Skeletal muscle satellite cell (primary cell): ENCODE measurements around the gene ITK.

Experiments
- H3K27me3 ChIP-seq: 2 replicates; pipeline ENCODE4 v1.7.0; 2013; ENCODE audit warnings: low read length; ENCODE audit not compliant: control insufficient read depth, insufficient read depth
- H3K36me3 ChIP-seq: 2 replicates; pipeline ENCODE4 v1.7.0; 2013; ENCODE audit warnings: mild to moderate bottlenecking, control low read depth, low read length; ENCODE audit not compliant: insufficient read depth
- H3K4me1 ChIP-seq: 2 replicates; pipeline ENCODE4 v1.7.0; 2013; ENCODE audit warnings: low read length; ENCODE audit not compliant: control insufficient read depth, insufficient read depth
- H3K4me2 ChIP-seq: 2 replicates; pipeline ENCODE4 v1.7.0; 2013; ENCODE audit warnings: mild to moderate bottlenecking, low read length
- H3K4me3 ChIP-seq: 2 replicates; pipeline ENCODE4 v1.7.0; 2013; ENCODE audit warnings: low read length
- H3K9ac ChIP-seq: 2 replicates; pipeline ENCODE4 v1.7.0; 2013; ENCODE audit warnings: mild to moderate bottlenecking, low read depth, low read length, moderate library complexity
- H3K9me3 ChIP-seq: replicated peaks from 2 replicates; pipeline ENCODE4 v1.7.0; 2013; ENCODE audit warnings: mild to moderate bottlenecking, control low read depth, low read length

The ITK gene

DNA sequence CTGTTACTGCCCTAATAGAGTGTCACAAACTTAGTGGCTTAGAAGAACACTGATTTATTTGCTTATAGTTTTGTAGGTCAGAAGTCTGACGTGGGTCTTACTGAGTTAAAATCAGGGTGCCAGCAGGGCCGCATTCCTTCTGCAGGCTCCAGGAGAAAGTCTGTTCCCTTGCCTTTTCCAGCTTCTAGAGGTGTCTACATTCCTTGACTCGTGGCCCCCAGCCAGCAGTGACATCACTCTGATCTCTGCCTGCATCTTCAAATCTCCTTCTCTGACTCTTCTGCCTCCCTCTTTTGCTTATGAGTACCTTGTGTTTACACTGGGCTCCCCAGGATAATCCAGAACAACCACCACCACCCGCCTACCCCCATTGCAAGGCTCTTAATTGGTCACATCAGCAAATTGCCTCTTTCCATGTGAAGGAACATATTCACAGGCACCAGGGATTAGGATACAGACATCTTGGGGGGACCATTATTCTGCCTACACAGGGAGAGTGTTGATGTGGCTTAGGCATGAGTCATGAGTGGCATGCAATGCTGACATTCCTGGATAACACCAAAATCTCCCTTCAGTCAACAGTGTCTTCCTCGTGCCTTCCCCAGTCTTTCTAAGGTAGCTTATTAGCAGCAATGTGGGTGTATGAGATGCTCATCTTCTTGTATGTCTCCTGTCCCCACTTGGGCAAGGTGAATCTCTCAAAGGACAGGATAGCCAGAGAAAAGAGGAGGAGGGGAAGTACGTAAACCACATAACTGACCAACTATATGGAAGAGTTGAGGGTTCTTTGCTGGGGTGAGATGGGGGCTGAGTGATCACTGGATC is 109.7 kb downstream of the ITK start:
- Histone ChIP-seq H3K4me1 (peaks cover 13% of the 10 kb centered on the region), H3K4me3 (no peak overlapping the region), H3K9me3 (no peaks in the 10 kb centered on the region), H3K4me2 (no peak overlapping the region), H3K36me3 (no peaks in the 10 kb centered on the region), H3K27me3 (no peaks in the 10 kb centered on the region), H3K9ac (no peak overlapping the region)

DNA sequence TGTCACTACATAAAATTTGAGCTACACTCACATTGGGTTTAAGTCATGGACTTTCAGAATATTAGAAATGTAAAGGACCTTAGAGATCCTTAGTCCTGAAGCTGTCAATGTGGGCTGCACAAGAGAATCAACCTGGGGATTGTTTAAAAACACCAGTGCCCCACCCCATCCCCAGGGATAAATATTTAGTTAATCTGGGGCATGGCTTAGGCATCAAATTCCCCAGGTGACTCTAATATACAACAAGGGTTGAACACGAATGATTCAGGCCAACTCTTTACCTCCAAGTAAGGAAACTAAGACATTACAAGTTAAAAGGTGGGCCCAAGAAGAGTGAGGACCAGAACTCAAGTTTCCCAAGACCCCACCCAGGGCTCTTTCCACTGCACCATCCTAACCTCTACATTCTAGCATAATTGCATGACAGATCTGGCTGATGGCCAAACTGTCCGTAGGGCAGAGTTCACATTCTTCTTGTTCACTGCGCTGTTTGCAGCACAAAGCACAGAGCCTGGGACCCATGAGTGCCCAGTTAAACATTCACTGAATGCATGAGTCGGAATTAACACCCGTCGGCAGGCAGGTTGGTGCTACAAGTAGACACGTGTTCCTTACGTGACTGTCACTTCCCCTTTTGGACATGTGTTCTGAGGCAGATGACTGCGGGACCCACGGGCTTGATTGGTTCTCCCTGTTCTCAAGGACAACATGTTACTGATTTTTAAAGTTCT is 110.5 kb downstream of the ITK start:
- Histone ChIP-seq H3K9me3 (no peaks in the 10 kb centered on the region), H3K4me2 (no peak overlapping the region), H3K27me3 (no peaks in the 10 kb centered on the region), H3K36me3 (no peaks in the 10 kb centered on the region), H3K4me3 (no peak overlapping the region), H3K9ac (no peak overlapping the region), H3K4me1 (peaks cover 13% of the 10 kb centered on the region)

DNA sequence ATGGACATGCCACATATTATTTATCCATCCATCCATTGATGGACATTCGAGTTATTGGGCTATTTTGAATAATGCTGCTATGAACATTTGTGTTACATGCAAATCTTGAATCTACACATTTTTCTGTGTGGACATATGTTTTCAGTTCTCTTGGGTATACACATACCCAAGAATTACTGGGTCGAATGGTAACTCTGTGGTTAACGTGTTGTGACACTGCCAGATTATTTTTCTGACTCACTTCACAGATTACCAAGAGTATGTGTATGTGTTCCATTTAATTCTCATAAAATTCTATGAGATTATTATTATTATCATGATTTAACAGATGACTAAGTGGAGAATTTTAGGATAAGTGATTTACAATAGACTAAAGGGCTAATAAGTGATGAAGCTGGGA is 112.0 kb downstream of the ITK start:
- no peak overlapping the region for H3K4me2 ChIP-seq
- no peak overlapping the region for H3K9ac ChIP-seq
- no peaks in the 10 kb centered on the region for H3K9me3 ChIP-seq
- H3K27me3 ChIP-seq = no peaks in the 10 kb centered on the region
- H3K36me3 ChIP-seq = no peaks in the 10 kb centered on the region
- peaks cover 13% of the 10 kb centered on the region for H3K4me1 ChIP-seq
- H3K4me3 ChIP-seq = no peak overlapping the region

DNA sequence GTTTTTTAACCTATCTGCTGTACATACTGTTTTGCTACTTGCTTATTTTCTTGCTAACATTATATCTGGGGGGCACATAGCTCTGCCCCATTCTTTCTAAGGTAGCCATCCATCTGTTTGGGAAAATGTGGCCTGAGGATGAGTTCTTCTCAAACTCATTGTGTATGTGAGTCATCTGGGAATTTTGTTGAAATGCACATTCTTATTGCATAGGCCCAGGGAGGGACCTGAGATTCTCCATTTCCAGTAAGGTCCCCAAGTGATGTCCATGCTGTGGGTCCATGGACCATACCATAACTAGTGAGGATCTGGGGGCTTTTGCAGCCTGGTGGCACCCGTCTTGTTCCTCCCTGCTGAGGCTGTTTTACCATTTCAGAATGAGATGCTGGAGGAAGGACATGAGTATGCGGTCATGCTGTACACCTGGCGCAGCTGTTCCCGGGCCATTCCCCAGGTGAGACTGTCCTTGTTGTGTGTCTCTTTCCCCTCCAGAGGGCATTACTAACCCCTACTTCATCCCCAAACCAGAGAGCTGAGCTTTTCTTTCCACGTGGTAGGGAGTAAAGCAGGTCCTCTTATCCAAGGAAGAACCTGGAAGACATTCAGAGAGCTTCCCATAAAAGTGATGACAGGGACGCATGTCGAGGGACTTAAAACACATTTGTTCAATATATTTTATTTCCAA is 113.9 kb downstream of the ITK start:
- Histone ChIP-seq H3K9ac (no peak overlapping the region), H3K4me2 (no peak overlapping the region), H3K4me1 (peaks cover 13% of the 10 kb centered on the region), H3K36me3 (no peaks in the 10 kb centered on the region), H3K9me3 (no peaks in the 10 kb centered on the region), H3K27me3 (no peaks in the 10 kb centered on the region), H3K4me3 (no peak overlapping the region)

DNA sequence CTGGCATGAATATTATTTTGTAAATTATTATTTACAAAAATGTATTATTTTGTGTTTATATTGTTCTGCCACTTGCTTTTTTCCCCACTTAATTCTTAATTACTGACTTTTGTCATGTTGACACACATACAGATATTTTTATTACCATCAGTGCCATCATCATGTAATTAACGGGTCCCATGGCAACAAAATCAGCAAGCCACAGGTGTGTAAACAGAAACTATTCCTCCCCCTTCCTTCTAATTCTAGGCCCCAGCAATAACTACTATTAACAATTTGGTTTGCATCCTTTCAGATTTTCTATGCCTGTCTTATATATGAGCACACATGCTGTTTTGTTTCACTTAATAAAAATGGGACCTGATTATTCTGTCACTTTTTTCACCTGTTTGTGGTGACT is 114.6 kb downstream of the ITK start:
- Histone ChIP-seq H3K4me3 (no peak overlapping the region), H3K27me3 (no peaks in the 10 kb centered on the region), H3K4me1 (peaks cover 11% of the 10 kb centered on the region), H3K4me2 (no peak overlapping the region), H3K9ac (no peak overlapping the region), H3K36me3 (no peaks in the 10 kb centered on the region), H3K9me3 (no peaks in the 10 kb centered on the region)

DNA sequence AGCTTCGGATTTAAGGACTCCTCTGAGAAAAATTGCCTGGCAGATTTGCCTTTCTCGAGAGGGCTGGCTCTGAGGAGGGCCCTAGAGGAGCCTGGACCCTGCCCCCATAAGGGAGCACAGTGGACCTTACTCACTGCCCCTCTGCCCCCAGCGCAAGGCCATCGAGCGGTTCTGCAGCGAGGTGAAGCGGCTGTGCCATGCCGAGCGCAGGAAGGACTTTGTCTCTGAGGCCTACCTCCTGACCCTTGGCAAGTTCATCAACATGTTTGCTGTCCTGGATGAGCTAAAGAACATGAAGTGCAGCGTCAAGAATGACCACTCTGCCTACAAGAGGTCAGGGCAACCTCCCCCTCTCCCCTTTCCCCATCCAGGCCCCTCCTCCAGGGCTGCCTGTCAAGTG is 119.9 kb downstream of the ITK start:
- no peaks in the 10 kb centered on the region for H3K27me3 ChIP-seq
- no peak overlapping the region for H3K4me3 ChIP-seq
- no peak overlapping the region for H3K9ac ChIP-seq
- no peaks in the 10 kb centered on the region for H3K9me3 ChIP-seq
- H3K4me2 ChIP-seq = no peak overlapping the region
- H3K36me3 ChIP-seq = no peaks in the 10 kb centered on the region
- H3K4me1 ChIP-seq = no peaks in the 10 kb centered on the region

DNA sequence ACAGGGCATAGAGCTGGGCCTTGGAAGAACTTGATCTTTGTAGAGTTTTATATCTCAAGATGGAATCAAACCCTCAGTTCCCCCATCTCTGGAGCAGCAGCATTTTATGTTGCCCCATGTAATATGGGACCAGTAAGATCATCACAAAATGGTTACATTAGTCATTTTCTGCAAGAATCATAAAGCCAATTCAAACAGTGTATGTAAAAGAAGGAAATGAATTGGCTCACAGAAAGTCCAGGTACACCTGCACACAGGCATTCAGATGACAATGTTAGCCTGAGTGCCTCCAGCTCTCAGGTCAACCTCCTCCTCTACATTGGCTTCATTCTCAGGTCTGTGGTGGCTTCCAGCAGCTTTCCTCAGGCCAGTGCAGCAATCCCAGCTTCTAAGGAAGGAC is 120.4 kb downstream of the ITK start:
- Histone ChIP-seq H3K9ac (no peak overlapping the region), H3K4me1 (no peaks in the 10 kb centered on the region), H3K4me2 (no peak overlapping the region), H3K9me3 (no peaks in the 10 kb centered on the region), H3K4me3 (no peak overlapping the region), H3K27me3 (no peaks in the 10 kb centered on the region), H3K36me3 (no peaks in the 10 kb centered on the region)

DNA sequence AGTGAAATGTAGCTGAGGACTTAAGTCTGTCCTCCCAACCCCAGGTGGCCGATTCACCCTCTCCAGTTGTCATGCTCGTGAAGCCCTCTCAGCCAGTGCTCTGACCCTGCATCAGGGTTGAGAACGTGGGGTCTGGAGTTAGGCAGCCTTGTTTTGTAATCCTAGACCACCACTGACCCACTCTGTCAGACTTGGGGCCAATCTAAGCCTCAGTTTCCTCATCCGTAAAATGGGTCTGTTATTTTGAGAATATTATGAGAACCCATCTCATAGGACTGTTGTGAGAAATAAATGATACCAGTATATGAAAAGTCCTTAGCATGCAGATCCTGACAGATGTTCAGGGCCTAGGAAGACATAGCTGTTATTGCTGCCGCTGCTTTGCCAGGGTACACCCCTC is 122.4 kb downstream of the ITK start:
- Histone ChIP-seq H3K4me2 (no peak overlapping the region), H3K36me3 (no peaks in the 10 kb centered on the region), H3K27me3 (no peaks in the 10 kb centered on the region), H3K4me1 (no peaks in the 10 kb centered on the region), H3K4me3 (no peak overlapping the region), H3K9ac (no peak overlapping the region), H3K9me3 (no peaks in the 10 kb centered on the region)

DNA sequence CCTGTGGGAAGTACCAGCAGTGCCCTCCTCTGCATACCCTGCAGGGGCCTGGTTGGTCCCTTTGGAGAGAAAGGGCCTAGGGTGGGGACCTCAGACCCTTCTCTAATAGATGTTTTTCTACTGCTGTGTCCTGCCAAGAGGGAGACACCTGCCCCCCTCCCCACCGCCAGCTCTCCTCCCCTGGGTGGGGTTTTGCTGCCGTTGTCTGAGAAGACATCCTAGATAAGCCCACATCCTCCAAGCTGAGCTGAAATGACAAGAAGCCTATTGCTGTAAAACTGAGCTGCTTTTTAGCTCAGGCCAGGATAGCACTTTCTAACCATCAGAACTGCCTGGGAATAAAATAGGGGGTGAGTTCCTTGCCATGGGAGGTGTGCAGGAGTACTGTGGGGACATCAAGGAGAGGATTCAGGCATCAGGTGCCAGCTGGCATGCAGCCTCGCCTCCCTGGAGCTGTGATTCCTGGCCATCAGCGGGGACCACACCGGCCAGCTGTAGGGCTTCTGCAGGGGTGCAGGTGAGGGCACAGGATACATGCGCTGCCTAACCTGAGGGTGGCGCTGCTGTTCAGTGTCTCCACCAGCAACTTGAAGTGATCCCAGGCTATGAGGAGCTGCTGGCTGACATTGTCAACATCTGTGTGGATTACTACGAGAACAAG is 123.2 kb downstream of the ITK start:
- Histone ChIP-seq H3K4me3 (no peak overlapping the region), H3K9me3 (no peaks in the 10 kb centered on the region), H3K27me3 (no peaks in the 10 kb centered on the region), H3K9ac (no peak overlapping the region), H3K4me2 (no peak overlapping the region), H3K36me3 (no peaks in the 10 kb centered on the region), H3K4me1 (no peaks in the 10 kb centered on the region)
